Hindlimb muscle (tissue), 1 donor: Measurements from ENCODE around the gene FOXO1. TPM values are rescaled to one million over a fixed set of nuclear protein-coding genes. Genes with fewer than 3 reads are reported as not detected.

ENCODE experiments used
- DNase-seq: peaks from one replicate; pipeline ENCODE4 v3.0.0-alpha.2; 2013
- polyA plus RNA-seq: library from polyadenylated mRNA; unstranded; fragments of 120-200 nt; gene quantifications from one replicate; pipeline ENCODE4 v1.2.1, GENCODE V29; 2013; ENCODE audit not compliant: insufficient read length

Gene FOXO1
- polyA plus RNA-seq, 1 donor, result 17.6 TPM

- DNase-seq, result no peak
These were observed 62.3 kb downstream of the FOXO1 start for GRCh38 chr13:40604135-40604534.

DNA sequence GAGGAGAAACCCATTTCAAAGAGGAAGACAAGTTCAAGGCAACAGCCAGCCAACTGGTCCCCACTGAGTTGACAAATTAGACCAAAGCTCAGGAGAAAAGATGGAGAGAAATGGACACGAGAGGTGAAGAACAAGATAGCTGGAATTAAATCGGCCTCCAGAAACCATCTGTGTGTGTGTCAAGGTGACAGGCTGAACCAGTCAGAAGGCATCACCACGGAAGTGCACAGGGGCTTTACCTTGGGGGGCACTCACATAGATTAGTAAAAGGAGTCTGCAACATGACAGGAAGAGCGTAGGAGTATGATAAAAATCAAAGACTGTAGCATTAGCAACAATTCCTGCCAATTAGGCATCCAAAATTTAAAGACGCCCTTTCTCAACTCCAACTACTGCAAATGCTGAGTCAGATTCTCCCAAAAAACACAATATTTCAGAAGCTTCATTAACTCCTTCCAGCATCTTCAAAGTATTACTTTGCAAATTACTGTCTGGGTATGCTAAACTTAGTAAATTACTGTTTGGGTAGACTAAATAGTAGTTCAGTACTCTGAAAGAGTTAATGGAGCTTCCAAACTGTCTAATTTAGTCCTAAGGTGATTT, 66.2 kb downstream of the FOXO1 start:
- DNase-seq, result no peak

DNA sequence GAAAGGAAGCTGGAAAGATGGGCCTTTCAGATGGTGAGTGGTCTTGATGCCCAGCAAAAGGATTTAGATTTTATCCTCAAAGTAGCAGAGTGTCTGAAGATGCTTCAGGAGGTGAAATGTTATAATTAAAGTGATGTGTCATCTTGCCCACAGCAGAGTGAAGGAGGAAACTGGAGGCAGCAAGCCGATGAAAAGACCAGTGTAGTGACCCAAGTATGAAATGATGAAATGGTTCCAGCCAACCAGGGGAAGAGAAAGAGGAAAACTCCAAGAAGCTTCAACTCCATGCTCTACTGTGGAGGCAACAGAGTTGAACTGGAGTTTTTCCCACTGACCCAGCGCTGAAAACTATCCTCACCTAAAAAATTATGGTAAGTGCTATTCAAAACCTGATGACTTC, 66.7 kb downstream of the FOXO1 start:
- DNase-seq, result no peak

- DNase-seq, result no peak
These were observed 67.3 kb downstream of the FOXO1 start for GRCh38 chr13:40599124-40599523.

GRCh38 chr13:40598569-40598968, 67.9 kb downstream of the FOXO1 start:
- no peak for DNase-seq

- no peak for DNase-seq
These were observed 68.6 kb downstream of the FOXO1 start for GRCh38 chr13:40597735-40598365.

- DNase-seq, result no peak
These were observed 70.0 kb downstream of the FOXO1 start for GRCh38 chr13:40596484-40596883.

GRCh38 chr13:40595693-40596092, 70.7 kb downstream of the FOXO1 start:
- no peak for DNase-seq

DNA sequence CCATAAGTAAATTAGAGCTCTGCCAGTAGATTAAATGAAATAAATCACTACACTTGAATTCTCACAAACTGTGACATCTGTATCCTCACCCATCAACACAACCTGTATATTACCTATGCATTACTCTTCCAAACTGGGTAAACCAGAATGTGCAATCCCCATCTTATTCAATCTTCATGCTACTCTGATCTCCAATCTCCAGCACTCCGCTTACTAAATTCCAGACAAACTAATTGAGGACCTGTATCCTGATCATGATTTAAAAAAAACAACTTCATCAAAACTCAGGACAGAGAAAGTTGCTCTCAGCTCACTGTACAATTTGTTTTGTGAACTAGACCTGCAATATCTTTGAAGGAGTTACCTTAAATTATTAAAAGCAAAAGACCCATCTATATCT, 74.4 kb downstream of the FOXO1 start:
- DNase-seq, result no peak

DNA sequence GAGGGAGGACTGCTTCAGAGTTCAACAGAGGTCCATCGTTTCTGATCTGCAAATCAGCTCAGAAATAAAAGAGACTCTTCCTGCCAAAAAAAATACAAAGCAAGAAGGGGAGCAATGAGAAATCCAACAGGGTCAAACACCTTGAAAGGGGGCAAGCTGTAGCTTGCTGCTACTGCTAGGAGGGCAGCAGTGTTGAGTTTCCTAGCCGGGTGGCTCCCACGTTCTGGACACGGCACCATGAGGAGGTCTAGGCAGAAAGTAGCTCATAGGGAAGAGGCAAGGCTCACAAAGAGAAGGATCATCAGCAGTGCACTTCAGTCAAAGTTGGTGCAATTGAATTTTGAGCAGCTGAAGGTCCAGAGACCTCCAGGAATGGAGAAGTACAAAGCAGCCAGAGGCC, 75.3 kb downstream of the FOXO1 start:
- DNase-seq, result no peak

- no peak for DNase-seq
These were observed 76.2 kb downstream of the FOXO1 start for GRCh38 chr13:40590112-40590862.

GRCh38 chr13:40589285-40590109, 76.9 kb downstream of the FOXO1 start:
- peak; percentile 62 for DNase-seq

- DNase-seq, result no peak
These were observed 78.3 kb downstream of the FOXO1 start for GRCh38 chr13:40588101-40588500.

DNA sequence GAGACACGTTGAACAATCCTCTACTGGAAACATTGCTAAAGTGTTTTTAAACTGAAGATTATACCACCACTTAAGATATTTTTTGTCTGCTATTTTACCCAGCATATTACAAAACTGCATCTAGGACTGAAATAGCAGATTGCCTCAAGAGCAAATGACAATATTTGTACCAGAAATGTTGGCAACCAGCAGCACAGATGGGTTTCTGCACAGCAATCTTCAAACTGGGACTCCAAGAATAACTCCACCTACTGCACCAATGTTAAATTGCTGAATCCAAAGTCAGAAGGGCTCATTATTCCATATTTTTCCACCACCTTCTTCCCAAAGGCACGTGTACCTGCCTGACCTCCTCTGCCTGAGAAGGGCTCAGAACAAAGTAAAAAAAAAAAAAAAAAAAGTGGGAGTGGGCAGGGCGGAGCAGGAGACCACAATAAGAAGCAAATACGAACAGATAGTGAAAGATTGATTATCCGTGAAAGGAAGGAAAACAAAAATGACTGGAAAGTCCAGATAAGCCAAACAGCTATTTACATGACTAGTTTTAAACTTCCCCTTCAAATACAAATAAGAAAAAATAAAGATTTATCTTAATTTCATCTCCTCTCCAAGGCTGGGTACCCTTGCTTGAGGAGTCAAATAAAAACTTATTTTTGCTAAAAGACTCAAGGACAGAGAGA, 79.4 kb downstream of the FOXO1 start:
- no peak for DNase-seq

- DNase-seq, result no peak
These were observed 80.5 kb downstream of the FOXO1 start for GRCh38 chr13:40585911-40586471.

DNA sequence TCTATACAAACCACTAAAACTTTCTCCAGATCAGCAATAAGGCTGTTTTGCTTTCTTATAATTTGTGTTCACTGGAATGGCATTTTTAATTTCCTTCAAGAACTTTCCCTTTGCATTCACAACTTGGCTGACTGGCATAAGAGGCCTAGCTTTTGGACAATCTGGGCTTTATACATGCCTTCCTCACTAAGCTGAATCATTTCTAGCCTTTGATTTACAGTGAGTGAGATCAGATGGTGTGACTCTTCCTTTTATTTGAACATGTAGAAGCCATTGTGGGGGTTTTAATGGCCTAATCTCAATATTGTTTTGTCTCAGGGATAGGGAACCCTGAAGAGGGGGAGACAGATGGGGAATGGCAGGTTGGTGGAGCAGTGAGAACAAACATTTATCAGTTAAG, 82.7 kb downstream of the FOXO1 start:
- no peak for DNase-seq

DNA sequence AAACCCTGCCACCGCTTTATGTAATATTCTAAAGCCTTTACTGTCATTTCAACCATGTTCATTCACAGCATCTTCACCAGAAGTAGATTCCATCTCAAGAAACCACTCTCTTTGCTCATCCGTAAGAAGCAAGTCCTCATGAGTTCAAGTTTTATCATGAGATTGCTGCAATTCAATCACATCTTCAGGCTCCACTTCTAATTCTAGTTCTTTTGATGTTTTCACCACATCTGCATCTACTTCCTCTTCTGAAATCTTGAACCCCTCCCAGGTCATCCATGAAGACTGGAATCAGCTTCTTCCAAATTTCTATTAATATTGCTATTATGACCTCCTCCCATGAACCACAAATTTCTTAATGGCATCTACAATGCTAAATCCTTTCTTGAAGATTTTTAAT, 83.9 kb downstream of the FOXO1 start:
- DNase-seq, result no peak

GRCh38 chr13:40581277-40581579, 85.2 kb downstream of the FOXO1 start:
- DNase-seq, result no peak

GRCh38 chr13:40580566-40581276, 85.7 kb downstream of the FOXO1 start:
- DNase-seq, result no peak

- no peak for DNase-seq
These were observed 86.9 kb downstream of the FOXO1 start for GRCh38 chr13:40579535-40579934.

DNA sequence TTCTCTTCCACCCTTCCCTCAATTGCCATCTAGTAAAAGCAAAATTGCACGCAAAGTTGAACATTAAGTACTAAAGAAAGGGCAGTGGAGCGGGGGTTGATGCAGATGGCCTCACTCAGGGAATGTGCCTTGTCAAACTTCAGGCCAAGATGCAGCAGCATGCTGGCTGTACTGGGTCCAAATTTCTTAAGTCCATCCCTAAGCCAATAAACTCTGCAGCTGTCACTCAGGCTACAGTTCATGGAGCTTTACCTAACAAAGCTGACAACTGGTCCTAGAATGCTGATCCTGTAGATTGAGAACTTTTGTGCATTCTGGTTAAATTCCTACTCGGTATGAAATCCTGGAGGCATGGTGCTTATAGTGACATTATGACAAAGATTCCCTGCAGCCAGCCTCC, 88.4 kb downstream of the FOXO1 start:
- DNase-seq, result no peak

GRCh38 chr13:40576369-40576768, 90.1 kb downstream of the FOXO1 start:
- no peak for DNase-seq
